HG03342 (cell line): ENCODE measurements around the gene MAD2L1BP.
"Not testable (repeated sequence)": the region's sequence is repeated elsewhere in the genome, so short reads cannot be mapped to it uniquely, and the experiment has no call there.

Experiments
- ATAC-seq: cut with Tn5 transposase; IDR thresholded peaks from one replicate; pipeline ENCODE4 v1.9.1; 2021; ENCODE audit warnings: mild to moderate bottlenecking, moderate library complexity; ENCODE audit not compliant: unreplicated experiment

Gene MAD2L1BP

DNA sequence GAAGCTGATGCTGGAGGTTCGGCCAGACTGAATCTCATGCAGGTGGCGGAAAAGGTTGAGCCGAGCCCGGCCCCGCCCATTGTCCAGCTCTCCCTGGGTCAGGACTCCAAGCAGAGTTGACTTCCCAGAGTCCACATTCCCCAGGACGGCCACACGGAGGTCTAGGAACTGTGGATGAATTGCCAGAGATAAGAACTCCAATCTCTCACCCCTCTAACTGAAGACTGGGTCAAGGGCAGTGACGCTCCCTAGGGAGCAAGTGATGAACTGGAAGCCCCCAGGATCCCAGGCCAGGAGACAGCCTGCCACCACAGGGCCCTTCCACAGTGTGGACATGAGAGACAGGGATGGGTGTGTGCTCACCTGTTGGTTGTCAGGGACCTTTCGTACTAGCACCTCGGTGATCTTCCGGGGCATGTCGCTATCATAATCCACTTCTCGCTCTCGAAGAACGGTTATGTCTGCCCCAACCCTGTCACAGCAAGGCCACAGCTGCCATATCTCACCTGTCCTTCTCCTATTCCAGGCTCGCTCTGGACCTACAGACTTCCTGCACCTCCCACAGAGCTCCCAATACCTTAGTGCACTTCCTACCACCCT is 10.1 kb upstream of the MAD2L1BP start:
- no peak for ATAC-seq

DNA sequence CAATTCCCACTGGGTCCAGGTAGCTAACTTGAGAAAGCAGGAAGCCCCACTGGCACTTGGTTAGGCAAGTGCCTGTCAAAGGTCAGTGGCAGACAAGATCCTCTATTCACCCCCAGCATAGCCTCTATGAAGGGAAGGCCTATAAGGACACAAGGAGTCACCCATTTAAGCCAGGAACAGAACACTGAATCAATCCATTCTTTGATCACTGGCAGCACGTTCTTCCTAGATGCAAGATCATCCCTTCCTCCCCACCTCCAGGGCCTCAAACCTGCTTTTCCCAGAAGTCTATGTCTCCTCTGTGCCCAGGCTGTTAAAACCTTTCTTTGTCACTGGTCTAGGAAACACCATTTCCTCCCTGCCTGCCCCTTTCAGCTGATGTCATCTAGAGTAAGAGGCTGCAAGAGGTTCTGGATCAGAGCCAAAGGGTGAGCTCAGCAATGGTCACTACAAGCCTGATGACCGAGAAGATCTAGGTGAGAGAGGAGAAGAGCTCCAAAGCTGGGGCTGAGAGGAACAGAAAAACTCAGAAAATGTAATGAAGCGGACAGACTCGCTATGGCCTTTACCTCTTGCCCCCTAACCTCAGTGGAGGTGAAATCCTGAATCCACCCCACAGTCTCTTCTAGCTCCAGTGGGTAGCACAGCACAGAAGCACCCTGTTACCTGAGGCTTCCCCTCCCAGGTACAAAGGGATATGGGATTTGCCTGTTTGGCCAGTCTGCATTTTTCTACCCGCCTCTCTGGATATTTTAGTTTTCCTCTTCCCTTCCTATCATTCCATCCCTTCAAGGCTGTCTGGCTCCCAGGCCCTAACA is 8.4 kb upstream of the MAD2L1BP start:
- ATAC-seq: no peak

DNA sequence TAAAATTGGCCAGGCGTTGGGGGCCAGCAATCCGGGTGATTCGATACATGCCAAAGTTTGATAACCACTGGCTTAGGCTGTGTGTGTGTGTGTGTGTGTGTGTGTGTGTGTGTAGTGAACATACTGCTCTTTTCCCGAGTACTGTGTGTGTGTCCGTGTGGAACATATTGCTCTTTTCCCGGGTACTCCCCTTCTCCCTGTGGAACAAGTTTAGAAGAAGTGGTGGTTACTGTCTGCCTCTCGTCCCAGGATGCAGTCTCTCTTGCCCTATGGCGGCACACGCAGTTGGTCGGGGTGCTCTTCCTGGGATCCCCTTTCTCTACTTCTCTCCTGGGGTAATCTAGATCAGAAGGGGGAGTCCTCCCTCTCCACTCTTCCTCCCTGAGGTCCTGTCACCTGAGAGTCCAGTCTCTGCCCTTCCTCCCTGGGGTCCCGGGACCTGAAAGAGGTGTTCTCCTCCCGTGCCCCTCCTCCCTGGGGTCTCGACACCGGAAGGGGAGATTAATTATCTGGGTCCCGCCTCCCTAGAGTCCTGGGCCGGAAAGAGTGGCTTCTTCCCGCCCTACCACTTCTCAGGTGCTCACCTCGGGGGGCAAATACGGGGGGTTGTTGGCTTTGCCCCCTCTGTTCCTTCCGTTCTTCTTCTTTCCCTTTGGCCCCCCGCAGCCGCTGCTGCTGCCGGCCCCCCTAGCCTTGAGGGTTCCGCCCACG is 7.1 kb upstream of the MAD2L1BP start:
- no peak for ATAC-seq

DNA sequence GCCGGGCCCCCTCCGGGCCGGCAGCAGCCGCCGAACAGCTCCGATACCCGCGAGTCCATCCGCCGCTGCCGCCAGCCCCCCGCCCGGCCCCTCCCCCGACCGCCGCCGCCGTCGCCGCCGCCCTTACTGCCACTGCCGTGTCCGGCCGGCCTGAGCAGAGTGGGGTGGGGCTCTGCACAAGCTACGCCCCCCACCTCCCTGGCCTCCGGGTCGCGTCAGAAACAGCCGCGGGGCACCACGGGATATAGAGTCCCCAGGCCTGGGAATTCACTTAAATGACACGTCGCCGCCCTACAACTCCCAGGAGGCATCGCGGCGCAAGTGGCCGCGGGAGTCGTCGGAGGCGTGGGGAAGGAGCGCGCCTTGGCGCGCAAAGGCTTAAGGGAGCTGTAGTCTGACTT is 6.5 kb upstream of the MAD2L1BP start, which contains the start of gene GTPBP2:
Gene GTPBP2 (minus strand): TSS at position 161 of the 401 bp plus-strand sequence. CDS start 102 bp downstream, at position 59.
- peak; percentile 81 for ATAC-seq

DNA sequence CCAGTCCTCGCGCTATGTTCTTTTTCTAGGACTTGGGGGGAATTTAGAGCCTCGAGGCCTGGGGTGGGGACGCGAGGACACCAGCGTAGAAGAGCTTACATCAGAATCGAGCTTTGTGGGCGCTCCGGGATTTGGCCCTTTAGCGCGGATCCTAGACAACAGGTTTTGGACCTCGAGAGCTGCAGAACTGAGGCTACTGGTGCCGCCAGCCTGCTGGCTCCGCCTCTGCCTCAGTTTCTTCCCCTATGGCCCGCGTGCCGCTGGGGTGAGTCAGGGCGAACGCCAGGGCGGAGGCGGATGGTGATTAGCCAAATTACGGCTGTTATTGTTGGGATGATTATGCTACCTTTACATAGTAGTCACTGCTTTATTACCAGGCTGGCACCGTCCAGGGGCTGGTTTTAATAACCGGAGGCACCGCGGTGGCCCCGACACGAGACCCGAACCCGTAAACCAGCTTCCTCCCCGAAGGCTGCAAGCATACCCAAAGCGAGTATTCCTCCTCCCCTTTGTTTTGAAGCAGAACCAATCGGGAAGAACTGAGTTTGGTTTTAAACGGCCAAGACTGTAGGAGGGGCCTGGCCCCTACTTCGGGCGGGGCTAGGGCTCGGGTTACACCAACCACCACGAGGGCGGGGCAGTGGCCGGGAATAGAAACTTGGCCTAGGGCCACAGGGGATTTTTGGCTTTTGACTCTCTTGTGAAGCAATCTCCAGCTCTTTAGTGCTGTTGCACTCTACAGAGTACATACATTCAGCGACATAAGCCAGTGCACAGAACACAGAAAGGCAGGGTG is 5.9 kb upstream of the MAD2L1BP start:
- peak; percentile 68 for ATAC-seq

DNA sequence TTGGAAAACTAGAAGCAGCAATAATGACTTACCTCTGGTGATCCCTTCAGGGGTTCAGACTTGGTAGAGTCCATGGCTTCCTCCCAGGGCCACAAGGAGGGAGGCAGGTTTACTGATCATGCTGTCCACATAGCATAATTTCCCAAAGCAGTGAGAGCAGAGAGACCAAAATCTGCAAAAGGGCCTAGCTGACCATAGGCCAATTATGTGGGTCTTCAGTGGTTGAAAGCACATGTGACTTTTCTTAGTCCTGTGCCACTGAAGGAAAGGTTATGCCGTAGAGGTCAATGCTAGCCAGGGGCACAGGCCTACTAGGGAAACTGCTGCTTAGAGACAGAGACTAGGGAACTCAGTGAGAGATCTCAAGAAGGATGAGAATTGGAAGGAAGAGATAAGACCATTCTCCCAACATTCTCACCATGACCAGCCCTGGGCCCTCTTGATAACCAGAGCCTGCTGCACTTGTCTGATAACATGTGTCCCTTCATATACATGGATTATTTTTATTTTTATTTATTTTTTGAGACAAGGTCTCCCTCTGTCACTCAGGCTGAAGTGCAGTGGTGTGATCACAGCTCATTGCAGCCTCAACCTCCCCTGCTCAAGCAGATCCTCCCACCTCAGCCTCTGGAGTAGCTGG is 4.5 kb upstream of the MAD2L1BP start:
- ATAC-seq: no peak

DNA sequence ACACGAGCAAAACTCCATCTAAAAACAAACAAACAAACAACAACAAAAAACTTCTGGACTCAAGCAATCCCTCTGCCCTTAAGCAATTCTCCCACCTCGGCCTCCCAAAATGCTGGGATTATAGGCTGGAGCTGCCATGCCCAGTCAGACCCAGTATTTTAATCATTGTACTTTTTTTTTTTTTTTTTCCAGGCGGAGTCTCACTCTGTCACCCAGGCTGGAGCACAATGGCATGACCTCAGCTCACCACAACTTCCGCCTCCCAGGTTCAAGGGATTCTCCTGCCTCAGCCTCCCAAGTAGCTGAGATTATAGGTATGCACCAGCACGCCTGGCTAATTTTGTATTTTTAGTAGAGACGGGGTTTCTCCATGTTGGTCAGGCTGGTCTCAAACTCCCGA is 2.6 kb upstream of the MAD2L1BP start:
- ATAC-seq: not testable (repeated sequence)

DNA sequence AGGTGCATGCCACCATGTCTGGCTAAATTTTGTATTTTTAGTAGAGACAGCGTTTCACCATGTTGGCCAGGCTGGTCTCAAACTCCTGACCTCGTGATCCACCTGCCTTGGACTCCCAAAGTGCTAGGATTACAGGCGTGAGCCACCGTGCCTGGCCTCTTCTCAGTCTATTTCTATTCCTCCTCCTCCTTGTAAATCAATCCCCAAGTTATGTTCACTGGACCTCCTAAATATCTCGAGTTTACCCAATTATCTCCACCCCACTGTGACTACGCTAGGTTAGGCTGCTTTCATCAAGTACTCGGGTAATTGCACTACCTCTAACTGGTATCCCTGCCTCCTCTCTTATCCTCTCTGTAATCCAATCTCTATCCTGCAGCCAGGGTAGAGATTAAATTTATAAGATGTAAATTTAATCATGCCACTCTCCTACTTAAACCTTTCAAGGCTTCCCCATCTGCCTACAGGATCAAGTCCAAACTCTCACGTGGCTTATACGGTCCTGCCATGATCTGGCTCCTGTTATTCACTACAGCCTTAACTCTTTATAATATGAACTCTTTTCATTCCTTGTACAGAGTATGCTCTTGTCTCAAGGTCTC is 837 bp upstream of the MAD2L1BP start:
- ATAC-seq: no peak

DNA sequence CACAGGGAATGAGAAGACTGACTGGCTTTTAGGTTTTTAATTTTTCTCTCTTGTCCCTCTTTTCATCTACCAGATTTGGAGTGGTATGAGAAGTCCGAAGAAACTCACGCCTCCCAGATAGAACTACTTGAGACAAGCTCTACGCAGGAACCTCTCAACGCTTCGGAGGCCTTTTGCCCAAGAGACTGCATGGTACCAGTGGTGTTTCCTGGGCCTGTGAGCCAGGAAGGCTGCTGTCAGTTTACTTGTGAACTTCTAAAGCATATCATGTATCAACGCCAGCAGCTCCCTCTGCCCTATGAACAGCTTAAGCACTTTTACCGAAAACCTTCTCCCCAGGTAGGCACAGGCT is 644 bp downstream of the MAD2L1BP start:
- ATAC-seq: peak; percentile 11

DNA sequence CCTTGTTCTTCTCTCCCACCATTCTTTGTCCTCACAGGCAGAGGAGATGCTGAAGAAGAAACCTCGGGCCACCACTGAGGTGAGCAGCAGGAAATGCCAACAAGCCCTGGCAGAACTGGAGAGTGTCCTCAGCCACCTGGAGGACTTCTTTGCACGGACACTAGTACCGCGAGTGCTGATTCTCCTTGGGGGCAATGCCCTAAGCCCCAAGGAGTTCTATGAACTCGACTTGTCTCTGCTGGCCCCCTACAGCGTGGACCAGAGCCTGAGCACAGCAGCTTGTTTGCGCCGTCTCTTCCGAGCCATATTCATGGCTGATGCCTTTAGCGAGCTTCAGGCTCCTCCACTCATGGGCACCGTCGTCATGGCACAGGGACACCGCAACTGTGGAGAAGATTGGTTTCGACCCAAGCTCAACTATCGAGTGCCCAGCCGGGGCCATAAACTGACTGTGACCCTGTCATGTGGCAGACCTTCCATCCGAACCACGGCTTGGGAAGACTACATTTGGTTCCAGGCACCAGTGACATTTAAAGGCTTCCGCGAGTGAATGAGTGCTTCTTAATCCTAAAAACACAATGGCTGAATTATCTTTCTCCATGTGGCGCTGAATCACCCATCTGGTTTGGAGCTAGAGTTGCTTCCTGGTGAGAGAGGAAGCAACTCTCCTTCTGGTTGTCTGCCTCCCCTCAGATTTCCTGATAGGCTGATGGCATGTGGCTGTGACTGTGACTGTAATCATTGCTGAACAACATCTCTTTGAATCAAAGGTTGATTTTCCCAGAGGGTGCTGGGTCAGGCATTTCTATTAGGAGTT is 4.6 kb downstream of the MAD2L1BP start:
- no peak for ATAC-seq

DNA sequence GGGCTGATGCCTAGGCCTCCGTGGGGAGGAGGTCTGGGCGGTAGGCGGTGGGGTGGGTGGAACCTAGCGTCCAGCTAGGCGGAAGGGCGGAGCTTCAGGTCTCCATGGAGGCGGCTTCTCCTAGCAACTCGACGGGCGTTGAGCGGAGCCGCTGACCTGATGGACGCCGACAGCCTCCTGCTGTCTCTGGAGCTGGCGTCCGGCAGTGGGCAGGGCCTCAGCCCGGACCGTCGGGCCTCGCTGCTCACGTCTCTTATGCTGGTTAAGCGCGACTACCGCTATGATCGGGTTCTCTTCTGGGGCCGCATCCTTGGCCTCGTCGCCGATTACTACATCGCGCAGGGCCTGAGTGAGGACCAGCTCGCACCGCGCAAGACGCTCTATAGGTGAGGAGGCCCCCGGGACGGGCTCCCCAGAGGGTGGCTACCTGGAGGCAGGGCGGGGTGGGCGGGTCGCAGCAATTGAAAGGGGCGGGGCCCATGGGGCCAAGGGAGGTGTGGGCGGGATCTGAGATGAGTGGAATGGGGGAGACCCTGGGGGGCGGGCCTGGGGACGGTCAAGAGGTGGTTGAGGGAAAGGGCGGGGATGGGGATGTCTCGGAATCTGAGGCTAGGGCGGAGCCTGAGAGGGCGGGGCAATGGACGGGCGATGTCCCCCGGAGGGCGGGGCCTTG is 9.4 kb downstream of the MAD2L1BP start, which contains the start of gene RSPH9:
Gene RSPH9 (plus strand): TSS at position 97 of the 673 bp plus-strand sequence. CDS start 63 bp downstream, at position 160.
- peak; percentile 57 for ATAC-seq

DNA sequence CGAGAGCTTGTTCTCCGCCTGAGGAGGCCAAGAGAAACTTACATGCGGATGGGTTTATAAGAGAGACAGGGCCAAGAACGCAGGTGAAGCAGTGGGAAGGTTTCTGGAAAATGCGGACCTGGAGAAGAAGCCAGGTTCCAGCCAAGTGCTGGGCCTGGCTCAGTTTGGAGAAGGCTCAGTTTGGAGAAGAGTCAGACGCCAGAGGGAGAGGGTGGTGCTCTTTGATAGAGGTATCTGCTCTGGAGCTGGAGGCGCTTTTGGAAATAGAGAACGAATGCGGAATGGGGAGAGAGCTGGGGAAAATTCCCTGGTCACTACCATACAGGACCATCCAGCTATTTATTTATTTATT is 9.9 kb downstream of the MAD2L1BP start:
- ATAC-seq: no peak

DNA sequence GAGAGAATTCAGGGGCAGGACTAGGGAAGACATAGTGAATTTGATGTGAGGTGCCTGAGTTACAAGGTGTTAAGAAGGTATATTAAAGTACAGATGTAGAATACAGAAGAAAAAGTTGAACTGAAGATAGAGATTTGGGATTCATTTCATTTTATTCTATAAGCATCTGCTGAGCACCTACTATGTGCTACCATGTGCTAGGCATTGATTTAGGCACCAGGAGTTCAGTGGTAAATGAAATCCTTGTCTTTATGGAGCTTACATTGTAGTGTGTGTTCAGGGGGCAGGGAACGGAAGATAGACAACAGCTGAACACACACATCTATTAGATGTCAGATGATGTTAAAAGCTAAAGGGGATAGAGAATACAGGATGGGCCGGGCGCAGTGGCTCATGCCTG is 12.0 kb downstream of the MAD2L1BP start:
- ATAC-seq: no peak

DNA sequence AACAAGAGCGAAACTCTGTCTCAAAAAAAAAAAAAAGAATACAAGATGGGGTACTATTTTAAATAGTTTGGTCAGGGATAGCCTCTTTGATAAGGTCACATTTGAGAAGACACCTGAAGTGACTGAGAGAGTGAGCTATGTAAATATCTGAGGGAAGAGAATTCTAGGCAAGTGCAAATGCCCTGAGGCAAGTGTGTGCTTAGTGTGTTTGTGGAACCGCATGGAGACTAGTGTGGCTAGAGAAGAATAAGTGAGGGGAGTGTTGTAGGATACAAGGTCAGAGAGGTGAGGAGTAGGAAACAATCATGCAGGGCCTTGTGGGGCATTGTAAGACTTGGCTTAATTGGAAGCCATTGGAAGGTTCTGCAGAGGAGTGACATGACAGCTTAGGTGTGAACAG is 12.6 kb downstream of the MAD2L1BP start:
- no peak for ATAC-seq

DNA sequence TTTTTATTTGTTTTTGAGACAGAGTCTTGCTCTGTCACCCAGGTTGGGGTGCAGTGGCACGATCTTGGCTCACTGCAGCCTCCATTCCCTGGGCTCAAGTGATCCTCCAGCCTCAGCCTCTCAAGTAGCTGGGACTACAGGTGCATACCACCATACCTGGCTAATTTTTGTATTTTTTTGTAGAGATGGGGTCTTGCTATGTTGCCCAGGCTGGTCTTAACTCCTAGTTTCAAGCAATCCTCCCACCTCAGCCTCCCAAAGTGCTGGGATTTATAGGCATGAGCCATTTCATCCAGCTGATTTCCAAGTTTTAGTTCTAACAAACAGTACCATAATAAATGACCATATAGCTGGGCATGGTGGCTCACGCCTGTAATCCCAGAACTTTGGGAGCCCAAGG is 17.2 kb downstream of the MAD2L1BP start:
- not testable (repeated sequence) for ATAC-seq

DNA sequence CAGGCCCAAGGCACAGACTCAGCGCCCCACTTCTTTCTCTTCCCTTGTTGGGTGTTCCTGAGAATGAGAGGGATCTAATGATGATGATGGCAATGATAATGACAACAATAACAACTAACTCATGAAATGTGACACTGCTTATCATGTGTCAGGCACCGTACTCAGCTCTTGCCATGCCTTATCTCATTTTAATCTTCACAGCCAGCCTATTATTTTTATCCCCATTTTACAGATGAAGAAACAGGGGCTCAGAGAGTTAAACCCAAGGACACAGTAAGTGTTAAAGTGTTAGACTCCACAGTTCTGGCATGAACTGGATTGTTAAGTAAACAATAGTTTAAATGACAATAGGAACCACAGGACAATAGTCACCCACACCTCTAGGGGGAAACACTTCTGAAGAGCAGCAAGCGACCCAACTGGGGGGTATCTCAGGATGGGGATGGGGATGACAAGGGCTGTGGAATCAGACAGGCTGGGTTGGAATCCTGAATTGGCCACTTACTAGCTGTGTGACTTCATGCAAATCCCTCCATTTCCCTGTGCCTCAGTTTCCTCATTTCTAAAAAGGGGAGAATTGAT is 21.7 kb downstream of the MAD2L1BP start:
- no peak for ATAC-seq

DNA sequence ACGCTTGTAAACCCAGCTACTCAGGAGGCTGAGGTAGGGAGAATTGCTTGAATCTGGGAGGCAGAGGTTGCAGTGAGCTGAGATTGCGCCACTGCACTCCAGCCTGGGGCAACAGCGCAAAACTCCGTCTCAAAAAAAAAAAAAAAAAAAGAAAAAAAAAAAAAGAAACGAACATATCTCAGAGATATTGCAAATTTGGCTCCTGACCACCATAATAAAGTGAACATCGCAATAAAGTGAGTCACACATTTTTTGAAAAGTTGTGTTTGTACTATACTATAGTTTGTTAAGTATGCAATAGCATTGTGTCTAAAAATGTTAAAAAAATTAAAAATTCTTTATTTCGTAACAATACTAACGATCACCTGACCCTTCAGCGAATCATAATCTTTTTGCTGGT is 22.5 kb downstream of the MAD2L1BP start:
- ATAC-seq: no peak

DNA sequence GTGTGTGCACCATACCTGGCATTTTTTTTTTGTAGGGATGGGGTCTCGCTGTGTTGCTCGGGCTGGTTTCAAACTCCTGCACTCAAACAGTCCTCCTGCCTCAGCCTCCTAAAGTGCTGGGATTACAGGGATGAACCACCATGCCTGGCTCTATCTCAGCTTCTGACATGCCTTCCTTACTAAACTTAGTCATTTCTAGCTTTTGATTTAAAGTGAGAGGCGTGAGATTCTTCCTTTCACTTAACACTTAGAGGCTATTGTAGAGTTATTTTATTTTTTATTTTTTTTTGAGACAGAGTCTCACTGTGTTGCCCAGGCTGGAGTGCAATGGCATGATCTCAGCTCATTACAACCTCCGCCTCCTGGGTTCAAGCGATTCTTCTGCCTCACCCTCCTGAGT is 27.3 kb downstream of the MAD2L1BP start:
- not testable (repeated sequence) for ATAC-seq
